Measurements from ENCODE around the gene BRD2. TPM values are rescaled to one million over a fixed set of nuclear protein-coding genes. Genes with fewer than 3 reads are reported as not detected.
A peak's percentile ranks its signal among the peaks of the same experiment; 100 is the strongest.

BRD2 gene
- total RNA-seq, 4 donors from 2014 or later: 110 to 152 (median 132) TPM

- H3K4me1 ChIP-seq: peaks cover 0 to 23% (median 13%) of the 10 kb centered on the region in 3 donors
- DNase-seq: no peak
- peak overlapping the region in 3 of 4 donors; percentile 16 to 72 (median 53) for H3K27ac ChIP-seq
- WGBS, 2 donors: 66 to 74% methylated on average over 9 of the region's 9 CpGs
- TF ChIP-seq POLR2A (IDR thresholded peaks at IDR 0.05) (peak in 1 of 4 donors; percentile 10), CTCF (IDR thresholded peaks at IDR 0.05) (no peak)
- peaks cover 0 to 1% (median 0%) of the 10 kb centered on the region in 4 donors for H3K27me3 ChIP-seq
- H3K36me3 ChIP-seq: no peaks in the 10 kb centered on the region
- intact Hi-C loops (cut with DNase I): no loop called here
- no peak overlapping the region for H3K4me3 ChIP-seq
- no peaks in the 10 kb centered on the region for H3K9me3 ChIP-seq
These were observed 23.2 kb upstream of the BRD2 start for GRCh38 chr6:32945108-32945760.

GRCh38 chr6:32945953-32946352, 22.4 kb upstream of the BRD2 start:
- Histone ChIP-seq H3K27ac (no peak overlapping the region), H3K4me1 (peaks cover 0 to 16% (median 6%) of the 10 kb centered on the region in 3 donors), H3K36me3 (no peaks in the 10 kb centered on the region), H3K27me3 (no peaks in the 10 kb centered on the region), H3K4me3 (no peak overlapping the region), H3K9me3 (no peaks in the 10 kb centered on the region)
- TF ChIP-seq POLR2A (IDR thresholded peaks at IDR 0.05): no peak
- no peak for TF ChIP-seq CTCF (IDR thresholded peaks at IDR 0.05)
- no peak for DNase-seq
- intact Hi-C loops (cut with DNase I): no loop called here

DNA sequence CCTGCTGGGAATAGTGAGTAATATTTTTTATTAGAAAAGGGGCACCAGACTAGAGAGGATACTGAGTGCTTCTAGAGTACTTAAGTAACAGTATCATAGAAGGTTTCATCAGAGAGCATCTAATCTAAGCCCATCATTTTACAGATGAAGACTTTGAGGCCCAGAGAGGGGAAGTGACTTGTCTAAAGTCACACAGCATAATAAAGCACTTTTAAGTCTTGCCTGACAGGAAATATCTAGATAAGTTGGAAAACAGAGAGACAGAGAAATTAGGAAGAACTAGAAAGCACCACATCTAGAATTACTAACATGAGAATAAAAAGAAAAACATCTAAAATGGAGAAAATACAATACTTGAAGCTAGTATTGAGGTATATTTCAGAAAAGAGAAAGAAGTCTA, 21.5 kb upstream of the BRD2 start:
- Histone ChIP-seq H3K36me3 (no peaks in the 10 kb centered on the region), H3K27ac (no peak overlapping the region), H3K9me3 (no peaks in the 10 kb centered on the region), H3K4me3 (no peak overlapping the region), H3K27me3 (no peaks in the 10 kb centered on the region), H3K4me1 (peaks cover 0 to 10% (median 2%) of the 10 kb centered on the region in 3 donors)
- intact Hi-C loops (cut with DNase I): no loop called here
- no peak for DNase-seq
- TF ChIP-seq CTCF (IDR thresholded peaks at IDR 0.05) (no peak), POLR2A (IDR thresholded peaks at IDR 0.05) (no peak)

DNA sequence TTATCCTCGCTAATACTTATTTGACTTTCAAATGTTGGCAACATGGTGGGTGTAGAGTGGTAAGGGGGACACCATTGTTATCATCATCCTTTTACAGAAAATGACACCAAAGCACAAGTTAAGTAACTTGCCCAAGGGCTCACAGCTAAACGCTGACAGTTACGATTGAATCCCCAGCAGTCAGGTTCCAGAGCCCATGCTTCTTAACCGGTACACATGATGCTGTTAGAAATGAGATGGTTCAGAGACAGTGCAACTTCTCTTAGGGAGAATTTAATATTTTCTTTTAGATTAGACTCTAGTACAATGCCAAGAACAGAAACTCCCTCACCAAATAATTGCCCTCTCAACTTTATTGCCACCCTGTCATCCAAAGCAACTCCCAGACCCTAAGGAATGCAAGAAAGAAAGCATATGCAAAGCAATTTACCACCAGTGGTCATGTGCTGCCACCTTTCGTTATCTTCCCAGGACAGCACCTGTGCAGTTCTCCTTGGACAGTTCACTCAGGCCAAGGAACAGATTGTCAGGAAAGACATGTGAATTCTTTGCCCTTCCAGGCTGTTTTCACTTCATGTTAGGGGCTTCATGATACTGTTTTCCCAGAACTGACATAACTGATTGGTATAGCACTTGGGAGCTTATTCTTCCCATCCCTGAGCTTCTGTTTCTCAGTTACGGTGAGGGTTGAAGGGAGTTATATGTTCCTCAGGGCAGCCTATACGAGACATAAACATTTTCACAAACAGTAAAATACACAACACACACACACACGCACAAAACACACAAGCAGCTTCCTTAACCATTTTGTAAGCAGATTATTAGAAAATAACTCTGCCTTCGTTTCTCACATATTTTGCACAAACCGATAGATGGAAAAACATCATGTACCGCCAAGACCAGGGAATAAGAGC, 20.6 kb upstream of the BRD2 start:
- Histone ChIP-seq H3K36me3 (no peaks in the 10 kb centered on the region), H3K4me3 (no peak overlapping the region), H3K4me1 (peaks cover 0 to 9% (median 6%) of the 10 kb centered on the region in 3 donors), H3K27ac (no peak overlapping the region), H3K9me3 (no peaks in the 10 kb centered on the region), H3K27me3 (no peaks in the 10 kb centered on the region)
- intact Hi-C loops (cut with DNase I): no loop called here
- TF ChIP-seq POLR2A (IDR thresholded peaks at IDR 0.05) (no peak), CTCF (IDR thresholded peaks at IDR 0.05) (peak in 5 of 6 experiments; percentile 26 to 66 (median 59))
- WGBS, 2 donors: 51 to 64% methylated on average over 11 of the region's 11 CpGs
- no peak for DNase-seq

DNA sequence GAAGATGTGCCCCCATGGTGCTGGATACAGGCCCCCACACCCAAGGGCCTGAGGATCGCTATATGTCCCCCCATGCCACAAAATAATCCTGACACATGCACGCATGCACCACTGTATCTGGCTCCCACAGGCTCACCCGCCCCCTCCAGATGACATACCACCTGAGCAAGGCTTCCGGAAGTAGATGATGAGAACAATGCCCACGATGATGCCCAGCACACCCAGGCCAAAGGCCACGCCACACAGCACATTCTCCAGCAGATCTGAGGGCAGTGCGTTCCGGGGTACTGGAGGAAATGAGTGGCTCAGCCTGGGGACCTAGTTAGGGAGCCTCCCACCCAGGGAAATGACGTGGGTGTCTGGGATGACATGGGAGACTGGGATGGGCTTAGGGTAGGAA, 19.3 kb upstream of the BRD2 start:
- DNase-seq: no peak
- H3K4me3 ChIP-seq: no peak overlapping the region
- H3K27ac ChIP-seq: no peak overlapping the region
- 75 to 87% methylated on average over 3 to 5 of the region's 9 CpGs for WGBS, 2 donors
- intact Hi-C loops (cut with DNase I): no loop called here
- no peaks in the 10 kb centered on the region for H3K27me3 ChIP-seq
- peaks cover 0 to 17% (median 7%) of the 10 kb centered on the region in 3 donors for H3K4me1 ChIP-seq
- H3K9me3 ChIP-seq: no peaks in the 10 kb centered on the region
- no peak for TF ChIP-seq CTCF (IDR thresholded peaks at IDR 0.05)
- no peaks in the 10 kb centered on the region for H3K36me3 ChIP-seq

All from esophagus squamous epithelium (tissue), 5 donors.